ENCODE measurements around the gene EEF1A2. TPM values are rescaled to one million over a fixed set of nuclear protein-coding genes. Genes with fewer than 3 reads are reported as not detected.

The EEF1A2 gene
- total RNA-seq, 1 experiment from 2014 or later, result 75.2 TPM

- intact Hi-C loops (cut with micrococcal nuclease; ENCODE audit: unreplicated experiment), result no loop called here
- no peaks in the 10 kb centered on the region for H3K9me3 ChIP-seq (ENCODE audit: insufficient read depth, low read depth)
- H3F3A ChIP-seq (ENCODE audit: insufficient read depth, low read depth), result no peaks in the 10 kb centered on the region
- ChIA-PET POLR2A (ENCODE audit: unreplicated experiment) (interaction anchor here (0.6 kb wide), 1 partner anchor 31 kb away, joined by 4 read pairs; no protein-coding TSS in a partner anchor), CTCF (no interaction called here)
- H3K4me2 ChIP-seq, result no peak overlapping the region
- BruUV-seq (replicated peaks), result no TSS peak
- H3K79me2 ChIP-seq (ENCODE audit: low read depth), result no peaks in the 10 kb centered on the region
- TF ChIP-seq EZH2 (IDR thresholded peaks at IDR 0.05; ENCODE audit: low read depth), result no peak
- TF ChIP-seq CTCF (conservative IDR thresholded peaks at IDR 0.05), result no peak; the same call in 1 of the 2 replicates
- H3K27me3 ChIP-seq (ENCODE audit: insufficient read depth, low read depth), result peaks cover 51% of the 10 kb centered on the region
- no peaks in the 10 kb centered on the region; the same call in 1 of the 2 replicates for H4K20me1 ChIP-seq (ENCODE audit: insufficient read depth)
- H3K4me1 ChIP-seq (replicated peaks; ENCODE audit: insufficient read depth), result peaks cover 9% of the 10 kb centered on the region
- no peaks in the 10 kb centered on the region for H3K9me2 ChIP-seq (ENCODE audit: insufficient read depth)
- no peak overlapping the region for H3K27ac ChIP-seq
- no peak overlapping the region for H2AFZ ChIP-seq
- no peak for DNase-seq
- no peaks in the 10 kb centered on the region for H3K36me3 ChIP-seq (ENCODE audit: low read depth)
- no peak overlapping the region for H3K4me3 ChIP-seq
These were observed 45.9 kb downstream of the EEF1A2 start for GRCh38 chr20:63452821-63453523.

GRCh38 chr20:63452341-63452740, 46.5 kb downstream of the EEF1A2 start:
- ChIA-PET CTCF (interaction anchor here (0.6 kb wide), 1 partner anchor 234 kb away, joined by 4 read pairs; no protein-coding TSS in a partner anchor), POLR2A (ENCODE audit: unreplicated experiment) (interaction anchor here (0.6 kb wide), 1 partner anchor 32 kb away, joined by 4 read pairs; no protein-coding TSS in a partner anchor)
- Histone ChIP-seq H3K4me1 (replicated peaks; ENCODE audit: insufficient read depth) (peaks cover 3% of the 10 kb centered on the region), H3K9me3 (ENCODE audit: insufficient read depth, low read depth) (no peaks in the 10 kb centered on the region), H3F3A (ENCODE audit: insufficient read depth, low read depth) (no peaks in the 10 kb centered on the region), H3K4me3 (no peak overlapping the region), H3K4me2 (no peak overlapping the region), H4K20me1 (ENCODE audit: insufficient read depth) (no peaks in the 10 kb centered on the region; the same call in 1 of the 2 replicates), H3K27ac (no peak overlapping the region), H3K27me3 (ENCODE audit: insufficient read depth, low read depth) (peaks cover 56% of the 10 kb centered on the region), H3K79me2 (ENCODE audit: low read depth) (no peaks in the 10 kb centered on the region), H3K9me2 (ENCODE audit: insufficient read depth) (no peaks in the 10 kb centered on the region), H2AFZ (no peak overlapping the region), H3K36me3 (ENCODE audit: low read depth) (no peaks in the 10 kb centered on the region)
- no peak for DNase-seq
- BruUV-seq (replicated peaks), result no TSS peak
- intact Hi-C loops (cut with micrococcal nuclease; ENCODE audit: unreplicated experiment), result no loop called here
- TF ChIP-seq EZH2 (IDR thresholded peaks at IDR 0.05; ENCODE audit: low read depth), result no peak
- TF ChIP-seq CTCF (conservative IDR thresholded peaks at IDR 0.05), result no peak

- no peaks in the 10 kb centered on the region; the same call in 1 of the 2 replicates for H4K20me1 ChIP-seq (ENCODE audit: insufficient read depth)
- no TSS peak for BruUV-seq (replicated peaks)
- H2AFZ ChIP-seq, result no peak overlapping the region
- ChIA-PET CTCF (interaction anchor here (0.5 to 0.6 kb wide), 2 partner anchors 25 to 234 kb away, joined by 4 read pairs; no protein-coding TSS in a partner anchor), POLR2A (ENCODE audit: unreplicated experiment) (no interaction called here)
- H3F3A ChIP-seq (ENCODE audit: insufficient read depth, low read depth), result no peaks in the 10 kb centered on the region
- no peaks in the 10 kb centered on the region for H3K79me2 ChIP-seq (ENCODE audit: low read depth)
- H3K27ac ChIP-seq, result no peak overlapping the region
- intact Hi-C loops (cut with micrococcal nuclease; ENCODE audit: unreplicated experiment), result no loop called here
- H3K4me2 ChIP-seq, result no peak overlapping the region
- H3K4me1 ChIP-seq (replicated peaks; ENCODE audit: insufficient read depth), result no peaks in the 10 kb centered on the region
- no peaks in the 10 kb centered on the region for H3K9me2 ChIP-seq (ENCODE audit: insufficient read depth)
- no peaks in the 10 kb centered on the region for H3K9me3 ChIP-seq (ENCODE audit: insufficient read depth, low read depth)
- peaks cover 60% of the 10 kb centered on the region for H3K27me3 ChIP-seq (ENCODE audit: insufficient read depth, low read depth)
- DNase-seq, result no peak
- TF ChIP-seq EZH2 (IDR thresholded peaks at IDR 0.05; ENCODE audit: low read depth) (no peak), CTCF (conservative IDR thresholded peaks at IDR 0.05) (no peak)
- no peak overlapping the region for H3K4me3 ChIP-seq
- H3K36me3 ChIP-seq (ENCODE audit: low read depth), result no peaks in the 10 kb centered on the region
These were observed 47.1 kb downstream of the EEF1A2 start for GRCh38 chr20:63451821-63452220.

Data from PC-9 (cell line).